ENCODE data around the gene TFB1M. TPM values are rescaled to one million over a fixed set of nuclear protein-coding genes. Genes with fewer than 3 reads are reported as not detected.
"Not testable (repeated sequence)": the region's sequence is repeated elsewhere in the genome, so short reads cannot be mapped to it uniquely, and the experiment has no call there.

Gene TFB1M
- total and polyA plus RNA-seq, 4 experiments from 2014 or later: 12.6 to 45.7 (median 29.1) TPM

- Mint-ChIP-seq H3K4me3 (peak overlapping the region; percentile 92 to 98 (median 96)), H3K27me3 (no peaks in the 10 kb centered on the region), H3K36me3 (peaks cover 4 to 23% of the 10 kb centered on the region in 2 donors), H3K4me1 (peaks cover 9 to 44% (median 29%) of the 10 kb centered on the region in 4 donors), H3K9me3 (peaks cover 0 to 4% (median 0%) of the 10 kb centered on the region in 8 donors), H3K27ac (peak overlapping the region; percentile 95 to 98 (median 97))
- ChIA-PET POLR2A (ENCODE audit: partially characterized antibody) (interaction anchor here (0.6 to 2.9 kb wide), 15 partner anchors 12 to 1513 kb away, joined by 3 to 18 read pairs (median 4); no protein-coding TSS in a partner anchor), CTCF (ENCODE audit: partially characterized antibody) (interaction anchor here (0.6 to 6.1 kb wide), 11 partner anchors 12 to 640 kb away, joined by 3 to 58 read pairs (median 3); no protein-coding TSS in a partner anchor)
- intact Hi-C loops (cut with micrococcal nuclease): loop anchor here (1.0 to 10.0 kb wide), 4 partner anchors 387 to 1081 kb away; no protein-coding TSS in a partner anchor
- Histone ChIP-seq H3K4me1 (ENCODE audit: insufficient read depth, low read length) (peaks cover 32% of the 10 kb centered on the region), H3K27me3 (ENCODE audit: insufficient read depth, low read length) (no peaks in the 10 kb centered on the region), H3K27ac (ENCODE audit: low read depth, low read length) (peak overlapping the region; percentile 96), H3K9me3 (ENCODE audit: control insufficient read depth in 1 of 2, low read length in 2 of 2) (no peaks in the 10 kb centered on the region), H3K4me3 (ENCODE audit: low read length in 2 of 2) (peak overlapping the region in 1 of 2 donors; percentile 95), H3K36me3 (ENCODE audit: insufficient read depth, low read length) (peaks cover 2% of the 10 kb centered on the region)
- DNase-seq: no peak
Observed at GRCh38 chr6:155315516-155315871, 1.2 kb upstream of the TFB1M start.

GRCh38 chr6:155314773-155315515 is 660 bp upstream of the TFB1M start:
- no peaks in the 10 kb centered on the region for H3K27me3 Mint-ChIP-seq

GRCh38 chr6:155313602-155314091 is 637 bp downstream of the TFB1M start:
- Mint-ChIP-seq H3K9me3 (peaks cover 0 to 4% (median 0%) of the 10 kb centered on the region in 8 donors), H3K36me3 (peaks cover 13 to 31% of the 10 kb centered on the region in 2 donors), H3K4me1 (peaks cover 17 to 56% (median 37%) of the 10 kb centered on the region in 4 donors), H3K27me3 (no peaks in the 10 kb centered on the region), H3K4me3 (peak overlapping the region; percentile 92 to 98 (median 96)), H3K27ac (peak overlapping the region; percentile 95 to 98 (median 97))
- Histone ChIP-seq H3K4me3 (ENCODE audit: low read length in 2 of 2) (peak overlapping the region; percentile 85 to 95), H3K27me3 (ENCODE audit: insufficient read depth, low read length) (no peaks in the 10 kb centered on the region), H3K9me3 (ENCODE audit: control insufficient read depth in 1 of 2, low read length in 2 of 2) (no peaks in the 10 kb centered on the region), H3K27ac (ENCODE audit: low read depth, low read length) (peak overlapping the region; percentile 96), H3K4me1 (ENCODE audit: insufficient read depth, low read length) (peaks cover 37% of the 10 kb centered on the region), H3K36me3 (ENCODE audit: insufficient read depth, low read length) (peaks cover 6% of the 10 kb centered on the region)
- POLR2A ChIA-PET (ENCODE audit: partially characterized antibody): interaction anchor here (0.6 to 2.9 kb wide), 9 partner anchors 10 to 1707 kb away, joined by 3 to 18 read pairs (median 5); partner anchors contain the start of gene ARID1B
- peak in 1 of 5 donors; percentile 8 for DNase-seq
- intact Hi-C loops (cut with micrococcal nuclease): loop anchor here (1.0 to 10.0 kb wide), 9 partner anchors 105 to 1959 kb away; partner anchors contain the start of gene SCAF8
- CTCF ChIA-PET (ENCODE audit: partially characterized antibody): interaction anchor here (1.0 to 2.8 kb wide), 2 partner anchors 10 to 104 kb away, joined by 3 to 10 read pairs; no protein-coding TSS in a partner anchor

More at GRCh38 chr6:155314773-155315515, 660 bp upstream of the TFB1M start:
- peak overlapping the region; percentile 95 to 98 (median 97) for H3K27ac Mint-ChIP-seq
- no peaks in the 10 kb centered on the region for H3K27me3 ChIP-seq (ENCODE audit: insufficient read depth, low read length)
- H3K4me1 Mint-ChIP-seq: peaks cover 12 to 48% (median 32%) of the 10 kb centered on the region in 4 donors
- H3K4me1 ChIP-seq (ENCODE audit: insufficient read depth, low read length): peaks cover 37% of the 10 kb centered on the region
- POLR2A ChIA-PET (ENCODE audit: partially characterized antibody): interaction anchor here (0.6 to 2.9 kb wide), 21 partner anchors 9 to 1706 kb away, joined by 3 to 18 read pairs (median 4); partner anchors contain the start of gene ARID1B
- peaks cover 6% of the 10 kb centered on the region for H3K36me3 ChIP-seq (ENCODE audit: insufficient read depth, low read length)
- H3K9me3 Mint-ChIP-seq: peaks cover 0 to 4% (median 0%) of the 10 kb centered on the region in 8 donors
- peak overlapping the region; percentile 85 to 95 for H3K4me3 ChIP-seq (ENCODE audit: low read length in 2 of 2)
- peak overlapping the region; percentile 92 to 98 (median 96) for H3K4me3 Mint-ChIP-seq
- intact Hi-C loops (cut with micrococcal nuclease): loop anchor here (1.0 to 10.0 kb wide), 10 partner anchors 103 to 1957 kb away; partner anchors contain the start of gene SCAF8
- H3K9me3 ChIP-seq (ENCODE audit: control insufficient read depth in 1 of 2, low read length in 2 of 2): no peaks in the 10 kb centered on the region
- H3K27ac ChIP-seq (ENCODE audit: low read depth, low read length): peak overlapping the region; percentile 96
- CTCF ChIA-PET (ENCODE audit: partially characterized antibody): interaction anchor here (0.7 to 6.1 kb wide), 12 partner anchors 11 to 1464 kb away, joined by 3 to 58 read pairs (median 4); no protein-coding TSS in a partner anchor
- DNase-seq: peak in 1 of 5 donors; percentile 67
- peaks cover 8 to 27% of the 10 kb centered on the region in 2 donors for H3K36me3 Mint-ChIP-seq

- Mint-ChIP-seq H3K27ac (peak overlapping the region; percentile 50 to 98 (median 96)), H3K36me3 (peaks cover 13 to 36% of the 10 kb centered on the region in 2 donors), H3K4me1 (peaks cover 21 to 61% (median 41%) of the 10 kb centered on the region in 4 donors), H3K4me3 (peak overlapping the region; percentile 29 to 98 (median 70))
- not testable (repeated sequence) for H3K4me3 ChIP-seq (ENCODE audit: low read length in 2 of 2); H3K27me3 Mint-ChIP-seq; H3K9me3 ChIP-seq (ENCODE audit: control insufficient read depth in 1 of 2, low read length in 2 of 2); H3K27me3 ChIP-seq (ENCODE audit: insufficient read depth, low read length); DNase-seq; H3K9me3 Mint-ChIP-seq
- peak overlapping the region; percentile 96 for H3K27ac ChIP-seq (ENCODE audit: low read depth, low read length)
- CTCF ChIA-PET (ENCODE audit: partially characterized antibody): interaction anchor here (0.7 to 2.8 kb wide), 5 partner anchors 9 to 105 kb away, joined by 3 to 10 read pairs (median 3); no protein-coding TSS in a partner anchor
- POLR2A ChIA-PET (ENCODE audit: partially characterized antibody): interaction anchor here (1.3 to 2.9 kb wide), 4 partner anchors 9 to 105 kb away, joined by 3 to 18 read pairs (median 10); no protein-coding TSS in a partner anchor
- H3K4me1 ChIP-seq (ENCODE audit: insufficient read depth, low read length): peaks cover 37% of the 10 kb centered on the region
- peaks cover 11% of the 10 kb centered on the region for H3K36me3 ChIP-seq (ENCODE audit: insufficient read depth, low read length)
- intact Hi-C loops (cut with micrococcal nuclease): loop anchor here (5.0 to 10.0 kb wide), 2 partner anchors 1068 to 1959 kb away; no protein-coding TSS in a partner anchor
Observed at GRCh38 chr6:155312950-155313349, 1.3 kb downstream of the TFB1M start.

- no peak overlapping the region for H3K4me3 ChIP-seq (ENCODE audit: low read length in 2 of 2)
- no peak overlapping the region for H3K27ac ChIP-seq (ENCODE audit: low read depth, low read length)
- Mint-ChIP-seq H3K27ac (peak overlapping the region in 2 of 7 donors; percentile 62 to 98), H3K36me3 (peaks cover 15 to 48% of the 10 kb centered on the region in 2 donors), H3K4me1 (peaks cover 27 to 65% (median 48%) of the 10 kb centered on the region in 4 donors), H3K27me3 (no peaks in the 10 kb centered on the region), H3K4me3 (peak overlapping the region in 1 of 8 donors; percentile 21), H3K9me3 (peaks cover 0 to 4% (median 0%) of the 10 kb centered on the region in 8 donors)
- ChIA-PET CTCF (ENCODE audit: partially characterized antibody) (no interaction called here), POLR2A (ENCODE audit: partially characterized antibody) (no interaction called here)
- H3K4me1 ChIP-seq (ENCODE audit: insufficient read depth, low read length): peaks cover 37% of the 10 kb centered on the region
- H3K27me3 ChIP-seq (ENCODE audit: insufficient read depth, low read length): no peaks in the 10 kb centered on the region
- H3K36me3 ChIP-seq (ENCODE audit: insufficient read depth, low read length): peaks cover 14% of the 10 kb centered on the region
- DNase-seq: no peak
- intact Hi-C loops (cut with micrococcal nuclease): loop anchor here (5.0 to 10.0 kb wide), 2 partner anchors 1067 to 1961 kb away; no protein-coding TSS in a partner anchor
- H3K9me3 ChIP-seq (ENCODE audit: control insufficient read depth in 1 of 2, low read length in 2 of 2): no peaks in the 10 kb centered on the region
Observed at GRCh38 chr6:155311583-155311982, 2.7 kb downstream of the TFB1M start.

GRCh38 chr6:155311086-155311485 is 3.2 kb downstream of the TFB1M start:
- no peak for DNase-seq
- no peak overlapping the region for H3K27ac ChIP-seq (ENCODE audit: low read depth, low read length)
- H3K27me3 ChIP-seq (ENCODE audit: insufficient read depth, low read length): no peaks in the 10 kb centered on the region
- peaks cover 14% of the 10 kb centered on the region for H3K36me3 ChIP-seq (ENCODE audit: insufficient read depth, low read length)
- no peaks in the 10 kb centered on the region for H3K9me3 ChIP-seq (ENCODE audit: control insufficient read depth in 1 of 2, low read length in 2 of 2)
- peaks cover 30 to 65% (median 51%) of the 10 kb centered on the region in 4 donors for H3K4me1 Mint-ChIP-seq
- intact Hi-C loops (cut with micrococcal nuclease): loop anchor here (5.0 to 10.0 kb wide), 2 partner anchors 1066 to 1961 kb away; no protein-coding TSS in a partner anchor
- no peak overlapping the region for H3K4me3 ChIP-seq (ENCODE audit: low read length in 2 of 2)
- no peak overlapping the region for H3K4me3 Mint-ChIP-seq
- peaks cover 37% of the 10 kb centered on the region for H3K4me1 ChIP-seq (ENCODE audit: insufficient read depth, low read length)
- CTCF ChIA-PET (ENCODE audit: partially characterized antibody): no interaction called here
- peaks cover 20 to 53% of the 10 kb centered on the region in 2 donors for H3K36me3 Mint-ChIP-seq
- peaks cover 0 to 4% (median 0%) of the 10 kb centered on the region in 8 donors for H3K9me3 Mint-ChIP-seq
- POLR2A ChIA-PET (ENCODE audit: partially characterized antibody): no interaction called here
- H3K27ac Mint-ChIP-seq: peak overlapping the region in 2 of 7 donors; percentile 6 to 46
- no peaks in the 10 kb centered on the region for H3K27me3 Mint-ChIP-seq
